ENCODE measurements around the gene CEP120.
A peak's percentile ranks its signal among the peaks of the same experiment; 100 is the strongest.
"Not testable (repeated sequence)": the region's sequence is repeated elsewhere in the genome, so short reads cannot be mapped to it uniquely, and the experiment has no call there.

CEP120 gene

GRCh38 chr5:123438244-123438643 lies 15.0 kb upstream of the CEP120 start:
- DNase-seq, result no peak

GRCh38 chr5:123436201-123436600 lies 13.0 kb upstream of the CEP120 start:
- DNase-seq, result no peak

DNA sequence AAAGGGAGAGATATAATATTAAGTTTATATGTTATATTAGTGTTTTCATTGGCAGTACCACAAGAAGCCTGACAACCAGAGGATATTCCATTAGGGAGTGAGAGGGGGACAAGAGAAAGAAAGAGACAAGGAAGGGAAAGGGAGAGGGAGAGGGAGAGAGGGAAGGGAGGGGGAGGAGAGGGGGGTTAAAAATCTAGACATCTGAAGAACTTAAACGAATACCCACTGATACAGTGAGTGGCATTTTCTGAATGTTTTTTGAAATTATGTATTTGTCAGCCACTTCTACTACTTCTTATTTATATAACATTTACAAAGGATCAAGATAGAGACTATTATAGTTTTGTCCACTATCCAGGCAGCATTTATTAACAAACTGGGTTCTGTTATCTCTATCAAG lies 11.6 kb upstream of the CEP120 start:
- no peak for DNase-seq

GRCh38 chr5:123433596-123433995 lies 10.4 kb upstream of the CEP120 start:
- DNase-seq, result no peak

DNA sequence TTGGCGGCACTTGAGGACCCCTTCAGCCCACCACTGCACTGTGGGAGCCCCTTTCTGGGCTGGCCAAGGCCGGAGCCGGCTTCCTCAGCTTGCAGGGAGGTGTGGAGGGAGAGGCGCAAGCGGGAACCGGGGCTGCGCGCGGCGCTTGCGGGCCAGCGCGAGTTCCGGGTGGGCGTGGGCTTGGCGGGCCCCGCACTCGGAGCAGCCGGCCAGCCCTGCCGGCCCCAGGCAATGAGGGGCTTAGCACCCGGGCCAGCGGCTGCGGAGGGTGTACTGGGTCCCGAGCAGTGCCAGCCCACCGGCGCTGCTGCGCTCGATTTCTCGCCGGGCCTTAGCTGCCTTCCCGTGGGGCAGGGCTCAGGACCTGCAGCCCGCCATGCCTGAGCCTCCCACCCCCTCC lies 7.2 kb upstream of the CEP120 start:
- DNase-seq, result not testable (repeated sequence)

DNA sequence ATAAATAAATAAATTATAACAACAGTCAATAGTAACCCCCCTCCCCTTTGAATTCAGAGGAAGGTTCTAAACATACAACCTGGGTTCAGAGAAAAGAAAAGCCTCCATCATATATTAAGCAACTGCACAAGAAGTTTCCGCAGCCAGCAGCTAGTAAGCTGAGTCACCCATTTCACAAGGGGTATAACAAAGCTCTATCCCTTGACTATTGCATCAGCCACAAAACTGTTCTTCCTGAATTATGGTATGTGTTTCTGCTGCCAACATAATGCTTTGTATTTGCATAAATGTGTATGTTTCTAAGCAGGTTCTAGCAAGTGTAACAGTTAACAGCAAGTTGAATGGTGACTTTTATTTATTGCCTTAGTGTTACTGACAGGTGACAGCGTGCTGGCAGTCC lies 6.8 kb upstream of the CEP120 start:
- DNase-seq, result no peak

DNA sequence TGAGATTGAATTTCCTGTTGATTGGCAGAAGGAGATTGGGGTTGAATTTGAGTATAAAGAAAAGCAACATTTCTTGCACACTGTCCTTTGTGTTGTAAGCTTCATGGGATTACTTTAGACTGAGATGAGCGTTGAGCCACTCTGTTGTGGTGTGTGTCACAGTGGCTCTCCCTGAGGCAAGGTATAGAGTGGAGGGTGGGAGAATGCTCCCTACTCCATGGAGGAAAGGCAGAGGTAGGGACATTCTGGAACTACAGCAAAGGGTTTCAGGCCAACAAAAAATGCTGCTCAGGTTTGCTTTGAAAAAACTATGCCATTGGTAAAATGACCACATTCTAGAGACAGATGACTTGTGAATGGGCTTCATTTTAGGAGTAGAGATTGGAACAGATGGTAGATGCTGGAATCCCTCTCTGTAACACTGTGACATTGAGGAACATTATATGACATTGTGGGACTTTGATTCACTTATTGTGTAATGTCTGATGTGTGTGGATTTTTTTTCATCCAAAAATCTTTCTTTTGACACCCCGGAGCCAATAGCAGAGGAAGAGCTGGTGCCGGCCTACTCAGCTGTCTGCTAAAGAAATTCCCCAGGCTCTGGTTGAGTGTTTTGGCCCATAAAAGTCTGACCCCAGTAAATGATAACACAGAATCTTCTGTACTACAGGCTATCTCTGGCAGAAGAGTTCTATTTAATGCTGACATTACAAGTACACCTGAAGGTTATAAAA lies 6.2 kb upstream of the CEP120 start:
- no peak for DNase-seq

- DNase-seq, result no peak
Measured at GRCh38 chr5:123428521-123429220, 5.5 kb upstream of the CEP120 start.

DNA sequence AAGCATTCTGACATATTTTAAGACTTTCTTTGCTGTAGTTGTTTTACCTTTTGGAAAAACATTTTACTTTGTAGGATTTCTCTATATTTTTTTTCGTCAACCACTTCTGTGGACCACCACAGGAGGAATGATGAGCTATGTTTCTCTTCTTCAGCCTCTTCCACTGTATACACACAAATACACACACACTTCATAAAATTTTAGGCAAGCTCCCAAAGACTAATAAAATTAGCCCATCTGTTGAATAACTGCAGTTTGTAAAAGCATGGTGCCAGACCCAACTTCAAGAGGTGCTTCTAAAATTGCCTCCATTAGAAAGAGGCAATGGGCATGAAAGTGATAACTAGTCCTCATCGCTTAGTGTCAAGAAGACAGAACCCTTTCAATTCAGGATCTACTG lies 4.1 kb upstream of the CEP120 start:
- DNase-seq, result no peak

GRCh38 chr5:123425431-123425830 lies 2.2 kb upstream of the CEP120 start:
- DNase-seq, result no peak

DNA sequence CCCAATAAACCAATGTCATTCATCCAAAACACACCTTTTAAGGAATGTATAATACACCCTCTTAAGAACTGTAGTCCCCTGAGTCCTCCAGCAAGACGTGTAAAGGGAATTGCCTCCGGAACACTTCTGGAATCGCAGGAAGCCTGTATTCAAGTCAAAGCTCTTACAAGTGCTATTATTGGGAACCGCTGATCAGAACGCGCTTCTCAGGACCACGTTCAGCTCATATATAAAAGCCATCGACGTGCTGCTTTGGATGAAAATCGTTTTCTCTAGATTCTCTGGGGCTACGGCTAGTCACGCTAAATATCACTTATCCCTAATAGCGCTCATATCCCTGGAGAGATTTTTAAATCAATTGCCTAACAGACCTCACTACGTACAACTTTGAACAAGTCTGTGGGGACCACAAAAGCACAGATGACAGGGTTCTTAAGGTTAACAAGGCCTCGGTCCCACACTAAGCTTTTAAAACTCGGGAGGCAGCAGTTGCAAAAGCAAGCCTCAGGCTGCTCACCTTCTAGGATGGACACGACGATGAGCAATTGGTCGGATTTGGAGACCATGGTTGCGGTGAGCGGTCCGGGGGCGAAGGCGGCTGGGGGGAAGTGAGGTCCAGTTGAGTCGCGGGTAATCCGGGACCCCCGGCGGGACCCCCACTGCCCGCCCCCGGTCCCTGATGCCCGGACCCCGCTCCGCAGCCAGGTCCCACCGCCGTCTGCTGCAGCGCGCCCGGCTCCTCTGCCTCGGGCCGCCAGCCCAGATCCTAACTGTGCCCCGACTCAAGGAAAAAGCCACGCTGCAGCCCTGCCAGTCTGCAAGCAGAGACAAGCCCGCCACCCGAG lies 548 bp downstream of the CEP120 start:
- DNase-seq, result peak; percentile 46

- DNase-seq, result no peak
Measured at GRCh38 chr5:123421773-123422172, 1.4 kb downstream of the CEP120 start.

DNA sequence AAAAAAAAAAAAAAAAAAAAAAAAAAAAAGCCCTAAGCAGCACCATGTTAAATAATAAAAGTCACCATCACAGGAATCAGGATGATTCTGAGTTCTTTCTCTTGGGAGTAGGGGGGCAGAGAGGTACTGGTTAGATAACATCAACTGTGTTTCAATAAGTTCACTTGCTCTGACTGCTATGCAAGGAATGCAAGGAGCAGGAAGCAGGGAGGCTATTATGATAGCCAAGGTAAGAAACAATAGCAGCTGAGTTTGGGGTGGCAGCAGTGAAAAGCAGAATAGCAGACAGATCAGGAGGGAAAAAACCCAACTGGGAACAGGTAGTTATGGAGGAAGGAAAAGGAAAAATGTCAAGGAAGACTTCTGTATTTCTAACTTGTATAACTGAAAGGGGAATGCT lies 8.2 kb downstream of the CEP120 start:
- no peak for DNase-seq

DNA sequence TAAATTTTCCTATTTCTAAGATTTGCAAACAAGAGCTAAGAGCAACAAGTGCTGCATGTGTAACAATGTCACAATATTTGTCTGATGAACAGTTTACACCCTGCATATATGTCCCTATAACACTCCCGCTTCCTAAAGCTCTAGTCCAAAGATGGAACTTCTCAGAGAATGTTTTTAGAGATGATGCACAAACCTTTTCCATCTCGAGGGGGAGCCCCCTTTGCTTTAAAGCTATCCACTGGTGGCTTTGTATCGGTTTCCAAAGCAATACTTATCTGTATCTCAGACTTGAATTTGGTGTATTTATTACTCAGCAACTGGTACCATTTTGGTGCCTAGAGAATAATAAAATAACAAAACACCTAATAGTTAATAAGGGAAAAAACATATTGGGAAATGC lies 11.0 kb downstream of the CEP120 start:
- DNase-seq, result no peak

- not testable (repeated sequence) for DNase-seq
Measured at GRCh38 chr5:123401999-123402398, 21.2 kb downstream of the CEP120 start.

DNA sequence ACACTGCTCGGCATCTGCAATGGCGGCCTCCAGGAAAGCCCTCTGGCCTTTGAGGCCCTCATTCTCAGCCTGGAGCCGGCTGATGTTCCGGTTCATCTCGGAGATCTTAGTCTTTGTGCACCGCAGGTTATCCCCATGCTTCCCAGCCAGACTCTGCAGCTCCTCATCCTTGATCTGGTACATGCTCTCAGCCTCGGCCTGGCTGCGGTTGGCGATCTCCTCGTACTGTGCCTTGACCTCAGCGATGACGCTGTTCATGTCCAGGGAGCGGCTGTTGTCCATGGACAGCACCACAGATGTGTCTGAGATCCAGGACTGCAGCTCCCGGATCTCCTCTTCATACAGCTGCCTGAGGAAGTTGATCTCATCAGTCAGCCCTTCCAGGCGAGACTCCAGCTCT lies 21.9 kb downstream of the CEP120 start:
- DNase-seq, result no peak

DNA sequence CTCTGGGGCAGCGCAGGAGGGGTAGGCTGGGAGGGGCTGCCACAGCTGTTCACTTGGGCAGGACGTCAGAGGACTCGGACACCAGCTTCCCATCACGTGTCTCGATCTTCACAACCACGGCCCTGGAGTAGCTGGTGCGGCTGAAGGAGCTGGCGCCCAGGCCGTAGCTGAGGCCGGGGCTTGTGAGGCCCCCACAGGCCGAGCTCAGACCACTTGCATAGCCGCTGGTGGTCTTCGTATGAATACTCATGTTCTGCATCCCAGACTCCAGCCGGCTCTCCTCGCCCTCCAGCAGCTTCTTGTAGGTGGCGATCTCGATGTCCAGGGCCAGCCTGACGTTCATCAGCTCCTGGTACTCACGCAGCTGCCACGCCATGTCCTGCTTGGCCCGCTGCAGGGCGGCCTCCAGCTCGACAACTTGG lies 22.3 kb downstream of the CEP120 start:
- DNase-seq, result not testable (repeated sequence)

DNA sequence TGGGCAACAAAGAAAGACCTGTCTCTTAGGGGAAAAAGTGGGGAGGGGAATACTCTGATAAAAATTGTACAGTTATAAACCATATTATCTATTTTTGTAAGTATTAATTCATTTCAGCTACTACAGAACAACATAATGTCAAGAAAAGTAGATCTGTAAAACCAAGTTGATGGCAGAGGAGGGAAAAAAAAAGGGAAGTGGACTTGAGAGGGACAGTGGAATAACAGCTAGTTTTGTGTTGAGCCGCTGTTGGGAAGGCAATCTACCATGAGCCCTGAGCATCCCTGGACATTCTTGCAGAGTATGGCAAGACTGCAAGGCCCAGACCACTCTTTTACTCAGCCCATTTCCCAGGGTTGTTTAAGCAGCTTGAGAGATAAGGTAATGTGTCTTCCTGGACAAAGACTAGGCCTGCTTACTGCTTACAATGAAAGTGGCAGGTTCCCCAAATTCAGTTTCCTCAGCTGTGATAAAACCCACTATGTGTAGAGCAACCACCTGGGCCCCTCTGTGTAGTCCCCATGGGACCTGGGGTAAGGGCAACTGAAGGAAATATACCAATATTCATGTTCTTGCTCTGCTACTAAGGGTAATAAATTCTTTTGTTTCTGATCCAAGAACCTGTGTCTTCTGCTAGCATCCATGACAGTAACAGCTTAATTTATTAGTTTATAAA lies 25.0 kb downstream of the CEP120 start:
- no peak for DNase-seq

DNA sequence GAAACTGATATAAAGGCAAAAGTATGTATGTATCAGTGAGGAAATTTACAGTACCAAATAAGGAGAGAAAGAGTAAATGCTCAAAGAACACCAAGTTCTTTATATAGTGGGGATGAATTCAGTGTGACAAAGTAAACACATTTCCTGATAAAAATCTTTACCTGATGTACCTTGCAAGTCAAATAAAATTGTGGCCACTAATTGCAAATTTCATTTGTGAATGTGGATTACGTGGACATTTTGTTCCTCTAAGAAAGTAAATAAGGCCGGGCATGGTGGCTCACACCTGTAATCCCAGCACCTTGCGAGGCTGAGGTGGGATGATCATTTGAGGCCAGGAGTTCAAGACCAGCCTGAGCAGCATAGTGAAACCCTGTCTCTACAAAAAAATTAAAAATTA lies 25.7 kb downstream of the CEP120 start:
- DNase-seq, result no peak

DNA sequence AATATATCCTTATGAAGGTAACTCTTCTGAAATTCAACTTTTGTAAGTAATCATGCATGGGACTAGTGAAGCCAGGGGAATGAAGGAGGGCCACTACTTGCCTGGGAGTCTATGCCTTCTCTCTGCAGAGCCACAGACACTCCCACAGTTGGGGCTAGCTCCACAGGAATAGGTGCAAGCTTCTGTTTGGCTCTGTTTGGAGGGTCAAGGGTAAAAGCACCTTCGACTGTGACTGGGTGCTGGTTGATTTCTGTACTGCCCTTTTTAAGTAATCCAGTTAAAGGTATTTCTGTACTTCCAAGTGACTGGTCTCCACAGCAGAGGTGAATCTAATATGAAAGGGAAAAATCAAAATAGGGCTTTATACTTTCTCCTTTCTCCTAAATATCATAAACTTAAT lies 32.2 kb downstream of the CEP120 start:
- DNase-seq, result no peak

DNA sequence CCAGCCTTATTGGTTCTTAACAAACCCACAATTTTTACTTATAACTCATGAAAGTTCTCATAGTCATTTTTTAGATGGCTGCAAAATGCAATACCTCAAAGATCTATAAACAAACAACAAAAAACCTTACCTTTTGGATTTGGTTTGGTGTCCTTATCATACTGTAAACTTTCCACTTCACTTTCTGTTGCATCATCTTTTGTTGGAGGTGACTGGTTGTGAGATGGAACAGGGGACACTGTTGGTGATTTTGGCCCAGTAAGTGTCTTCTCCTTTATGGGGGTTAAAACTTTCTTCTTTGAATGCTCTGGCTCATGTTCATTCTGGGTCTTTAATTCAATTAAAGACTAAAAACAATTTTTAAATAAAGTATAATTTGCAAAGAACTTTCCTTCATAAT lies 33.4 kb downstream of the CEP120 start:
- no peak for DNase-seq

DNA sequence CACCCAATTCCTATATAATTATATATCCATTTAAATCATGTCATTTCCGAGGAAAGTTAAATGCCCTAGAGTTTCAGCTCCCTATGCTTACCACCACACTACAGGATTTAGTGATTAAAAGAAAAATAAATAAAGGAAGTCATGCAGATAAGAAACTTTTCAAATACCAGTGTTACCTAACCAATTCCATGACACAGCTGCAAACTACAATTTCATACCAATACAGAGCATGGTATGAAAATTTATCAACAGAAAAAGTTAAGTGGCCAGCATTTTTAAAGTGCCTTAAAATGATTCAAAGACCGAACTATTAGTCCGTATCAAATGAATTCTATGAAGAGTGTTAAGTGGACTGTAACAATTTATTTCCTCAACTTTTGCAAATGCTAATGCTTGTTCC lies 35.9 kb downstream of the CEP120 start:
- no peak for DNase-seq

GRCh38 chr5:123382252-123382651 lies 41.0 kb downstream of the CEP120 start:
- DNase-seq, result no peak

Data from midbrain (tissue), 1 donor.